Kidney glomerular epithelial cell (primary cell): ENCODE results near the gene DPPA5.
"Not testable (repeated sequence)": the region's sequence is repeated elsewhere in the genome, so short reads cannot be mapped to it uniquely, and the experiment has no call there.

ENCODE experiments used
- DNase-seq: peaks from one replicate; lab custom pipeline; 2025; lab: John Stamatoyannopoulos, UW

The DPPA5 gene

GRCh38 chr6:73364121-73364520 is 10.0 kb upstream of the DPPA5 start:
- DNase-seq = no peak

GRCh38 chr6:73363537-73363875 is 9.4 kb upstream of the DPPA5 start:
- DNase-seq = no peak

GRCh38 chr6:73362869-73363536 is 8.9 kb upstream of the DPPA5 start:
- no peak for DNase-seq

GRCh38 chr6:73362358-73362757 is 8.3 kb upstream of the DPPA5 start, which contains the start of gene KHDC3L:
KHDC3L (plus strand) TSS chr6:73362658; CDS start chr6:73362730, 72 bp downstream.
- no peak for DNase-seq

GRCh38 chr6:73349311-73349710 is 4.8 kb downstream of the DPPA5 start:
- no peak for DNase-seq

- DNase-seq = no peak
Observed at GRCh38 chr6:73348550-73349204, 5.4 kb downstream of the DPPA5 start.

- DNase-seq = no peak
Observed at GRCh38 chr6:73343164-73343563, 10.9 kb downstream of the DPPA5 start.

- no peak for DNase-seq
Observed at GRCh38 chr6:73342174-73342573, 11.9 kb downstream of the DPPA5 start.

GRCh38 chr6:73341335-73341734 is 12.7 kb downstream of the DPPA5 start:
- DNase-seq = no peak

- peak; percentile 53 for DNase-seq
Observed at GRCh38 chr6:73340048-73340447, 14.0 kb downstream of the DPPA5 start.

- no peak for DNase-seq
Observed at GRCh38 chr6:73339340-73339739, 14.7 kb downstream of the DPPA5 start.

GRCh38 chr6:73329201-73329600 is 24.9 kb downstream of the DPPA5 start:
- DNase-seq = no peak

GRCh38 chr6:73328790-73329189 is 25.3 kb downstream of the DPPA5 start:
- no peak for DNase-seq

- DNase-seq = peak; percentile 48
Observed at GRCh38 chr6:73325656-73326055, 28.4 kb downstream of the DPPA5 start.

GRCh38 chr6:73323323-73323722 is 30.8 kb downstream of the DPPA5 start:
- DNase-seq = no peak

GRCh38 chr6:73314577-73315492 is 39.2 kb downstream of the DPPA5 start:
- no peak for DNase-seq

GRCh38 chr6:73310503-73310845 is 43.6 kb downstream of the DPPA5 start:
- DNase-seq = not testable (repeated sequence)

GRCh38 chr6:73309785-73310502 is 44.1 kb downstream of the DPPA5 start:
- DNase-seq = peak; percentile 55

- DNase-seq = no peak
Observed at GRCh38 chr6:73309535-73309784, 44.6 kb downstream of the DPPA5 start.

GRCh38 chr6:73308712-73309534 is 45.2 kb downstream of the DPPA5 start:
- DNase-seq = no peak

- not testable (repeated sequence) for DNase-seq
Observed at GRCh38 chr6:73303773-73304172, 50.3 kb downstream of the DPPA5 start.
